ENCODE results near the gene RND2. TPM values are rescaled to one million over a fixed set of nuclear protein-coding genes. Genes with fewer than 3 reads are reported as not detected.

RND2 gene
- total and polyA plus RNA-seq, 2 experiments from 2014 or later = 18.5 to 22.9 TPM

DNA sequence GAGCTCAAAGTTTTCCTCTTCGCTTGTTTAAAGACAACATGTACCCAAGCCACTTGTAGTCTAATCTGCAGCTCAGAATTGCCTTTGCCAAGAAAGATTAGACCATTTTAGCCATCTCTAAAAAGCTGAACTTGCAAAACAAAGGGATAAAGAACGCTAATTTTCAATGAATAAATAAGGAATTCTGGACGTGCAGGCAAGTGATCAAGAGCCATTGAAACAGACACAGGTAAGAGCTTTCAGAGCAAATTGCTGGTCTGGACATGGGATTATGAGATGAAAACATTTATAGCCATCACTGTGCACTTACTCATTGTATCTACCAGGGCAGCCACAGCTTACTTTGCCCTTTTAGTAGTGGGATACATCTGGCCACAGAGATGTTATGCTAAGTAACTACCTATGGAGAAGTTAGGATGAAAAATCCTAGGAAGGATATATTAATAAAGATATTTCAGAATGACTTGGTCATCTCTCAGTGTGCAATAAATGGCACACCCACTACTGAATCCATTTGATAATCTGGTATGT lies 44.4 kb downstream of the RND2 start:
- H2AFZ ChIP-seq = no peak overlapping the region
- no peak overlapping the region for H3K4me2 ChIP-seq
- no peak overlapping the region for H3K4me3 ChIP-seq
- ATAC-seq (no peak), DNase-seq (ENCODE audit: low spot score) (no peak)
- peak overlapping the region; percentile 56 for H3K27ac ChIP-seq (ENCODE audit: low read depth)
- TF ChIP-seq, protein P1, sequence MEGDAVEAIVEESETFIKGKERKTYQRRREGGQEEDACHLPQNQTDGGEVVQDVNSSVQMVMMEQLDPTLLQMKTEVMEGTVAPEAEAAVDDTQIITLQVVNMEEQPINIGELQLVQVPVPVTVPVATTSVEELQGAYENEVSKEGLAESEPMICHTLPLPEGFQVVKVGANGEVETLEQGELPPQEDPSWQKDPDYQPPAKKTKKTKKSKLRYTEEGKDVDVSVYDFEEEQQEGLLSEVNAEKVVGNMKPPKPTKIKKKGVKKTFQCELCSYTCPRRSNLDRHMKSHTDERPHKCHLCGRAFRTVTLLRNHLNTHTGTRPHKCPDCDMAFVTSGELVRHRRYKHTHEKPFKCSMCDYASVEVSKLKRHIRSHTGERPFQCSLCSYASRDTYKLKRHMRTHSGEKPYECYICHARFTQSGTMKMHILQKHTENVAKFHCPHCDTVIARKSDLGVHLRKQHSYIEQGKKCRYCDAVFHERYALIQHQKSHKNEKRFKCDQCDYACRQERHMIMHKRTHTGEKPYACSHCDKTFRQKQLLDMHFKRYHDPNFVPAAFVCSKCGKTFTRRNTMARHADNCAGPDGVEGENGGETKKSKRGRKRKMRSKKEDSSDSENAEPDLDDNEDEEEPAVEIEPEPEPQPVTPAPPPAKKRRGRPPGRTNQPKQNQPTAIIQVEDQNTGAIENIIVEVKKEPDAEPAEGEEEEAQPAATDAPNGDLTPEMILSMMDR (conservative IDR thresholded peaks at IDR 0.05; ENCODE audit: low read depth in 2 of 2) = no peak
- TF ChIP-seq EZH2 (IDR thresholded peaks at IDR 0.05; ENCODE audit: low read depth, unreplicated experiment) = no peak
- no peak for TF ChIP-seq STAT1 (IDR thresholded peaks at IDR 0.05; ENCODE audit: unreplicated experiment)
- no peak for TF ChIP-seq NANOG (IDR thresholded peaks at IDR 0.05; ENCODE audit: borderline replicate concordance)
- no peak for TF ChIP-seq JUNB (IDR thresholded peaks at IDR 0.05; ENCODE audit: unreplicated experiment)
- TF ChIP-seq CREB1 (CRISPR knock-in tag; IDR thresholded peaks at IDR 0.05; ENCODE audit: low read depth) = no peak
- TF ChIP-seq EZH2phosphoT487 (IDR thresholded peaks at IDR 0.05; ENCODE audit: unreplicated experiment) = no peak
- TF ChIP-seq ZNF331 (CRISPR knock-in tag; IDR thresholded peaks at IDR 0.05; ENCODE audit: low read depth) = no peak
- H3K36me3 ChIP-seq (ENCODE audit: insufficient read depth) = peaks cover 7% of the 10 kb centered on the region
- H3K27me3 ChIP-seq (ENCODE audit: insufficient read depth) = no peaks in the 10 kb centered on the region
- H3K79me2 ChIP-seq (replicated peaks; ENCODE audit: insufficient read depth) = no peaks in the 10 kb centered on the region
- H4K20me1 ChIP-seq (replicated peaks; ENCODE audit: insufficient read depth) = no peaks in the 10 kb centered on the region
- H3K9me3 Mint-ChIP-seq = no peaks in the 10 kb centered on the region
- peaks cover 12% of the 10 kb centered on the region for H3K4me1 Mint-ChIP-seq
- H3K27me3 Mint-ChIP-seq (ENCODE audit: insufficient read depth, low read depth, poor library complexity) = no peaks in the 10 kb centered on the region
- H3K9me2 ChIP-seq (ENCODE audit: insufficient read depth) = no peaks in the 10 kb centered on the region
- peaks cover 10% of the 10 kb centered on the region for H3F3A ChIP-seq (replicated peaks; ENCODE audit: low read depth)
- no peak overlapping the region for H3K4me3 Mint-ChIP-seq
- H3K4me1 ChIP-seq (ENCODE audit: insufficient read depth) = peaks cover 7% of the 10 kb centered on the region
- peaks cover 37% of the 10 kb centered on the region for H3K36me3 Mint-ChIP-seq (ENCODE audit: low read depth)
- H3K27ac Mint-ChIP-seq = peak overlapping the region; percentile 86; the same call in 1 of the 2 replicates

DNA sequence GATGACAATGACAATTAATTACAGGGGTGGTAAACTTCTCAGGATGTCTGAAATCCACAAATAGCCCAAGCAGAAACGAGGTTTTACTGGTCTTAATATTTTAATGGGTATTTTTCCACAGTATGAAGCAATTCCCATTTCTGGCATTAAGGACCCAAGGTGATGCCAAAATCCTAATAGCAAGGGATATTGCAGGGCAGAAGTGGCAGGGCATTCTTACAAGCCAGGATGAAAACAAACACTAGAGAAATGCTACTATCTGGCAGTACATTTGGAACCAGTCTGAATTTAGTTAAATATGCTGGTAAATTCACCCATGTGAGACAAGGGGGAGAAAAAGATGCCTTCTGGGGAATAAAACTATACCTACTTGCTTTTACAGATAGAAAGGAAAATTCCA lies 45.2 kb downstream of the RND2 start:
- 0 out of 2 replicates have a peak, but pooled peaks cover under 1% of the 10 kb centered on the region for H3K4me1 ChIP-seq (ENCODE audit: insufficient read depth)
- Mint-ChIP-seq H3K4me1 (peaks cover 9% of the 10 kb centered on the region), H3K27me3 (ENCODE audit: insufficient read depth, low read depth, poor library complexity) (peaks cover 2% of the 10 kb centered on the region), H3K9me3 (no peaks in the 10 kb centered on the region), H3K4me3 (no peak overlapping the region), H3K27ac (no peak overlapping the region), H3K36me3 (ENCODE audit: low read depth) (peaks cover 37% of the 10 kb centered on the region)
- no peaks in the 10 kb centered on the region for H4K20me1 ChIP-seq (replicated peaks; ENCODE audit: insufficient read depth)
- no peaks in the 10 kb centered on the region for H3K9me2 ChIP-seq (ENCODE audit: insufficient read depth)
- peaks cover 10% of the 10 kb centered on the region; the same call in 1 of the 2 replicates for H3F3A ChIP-seq (replicated peaks; ENCODE audit: low read depth)
- no peak overlapping the region for H3K4me2 ChIP-seq
- ATAC-seq (no peak), DNase-seq (ENCODE audit: low spot score) (no peak)
- H3K79me2 ChIP-seq (replicated peaks; ENCODE audit: insufficient read depth) = no peaks in the 10 kb centered on the region
- H3K27ac ChIP-seq (ENCODE audit: low read depth) = no peak overlapping the region
- H3K27me3 ChIP-seq (ENCODE audit: insufficient read depth) = no peaks in the 10 kb centered on the region
- peaks cover 7% of the 10 kb centered on the region for H3K36me3 ChIP-seq (ENCODE audit: insufficient read depth)
- H2AFZ ChIP-seq = no peak overlapping the region
- no peak overlapping the region for H3K4me3 ChIP-seq
- no peak for TF ChIP-seq ZNF331 (CRISPR knock-in tag; IDR thresholded peaks at IDR 0.05; ENCODE audit: low read depth)
- TF ChIP-seq, protein P1 (conservative IDR thresholded peaks at IDR 0.05; ENCODE audit: low read depth in 2 of 2) = no peak
- TF ChIP-seq NANOG (IDR thresholded peaks at IDR 0.05; ENCODE audit: borderline replicate concordance) = no peak
- no peak for TF ChIP-seq ZNF114 (CRISPR knock-in tag; IDR thresholded peaks at IDR 0.05)
- no peak for TF ChIP-seq POLR2AphosphoS5 (IDR thresholded peaks at IDR 0.05; ENCODE audit: low read depth)
- no peak for TF ChIP-seq EZH2 (IDR thresholded peaks at IDR 0.05; ENCODE audit: low read depth, unreplicated experiment)
- TF ChIP-seq, protein P2, sequence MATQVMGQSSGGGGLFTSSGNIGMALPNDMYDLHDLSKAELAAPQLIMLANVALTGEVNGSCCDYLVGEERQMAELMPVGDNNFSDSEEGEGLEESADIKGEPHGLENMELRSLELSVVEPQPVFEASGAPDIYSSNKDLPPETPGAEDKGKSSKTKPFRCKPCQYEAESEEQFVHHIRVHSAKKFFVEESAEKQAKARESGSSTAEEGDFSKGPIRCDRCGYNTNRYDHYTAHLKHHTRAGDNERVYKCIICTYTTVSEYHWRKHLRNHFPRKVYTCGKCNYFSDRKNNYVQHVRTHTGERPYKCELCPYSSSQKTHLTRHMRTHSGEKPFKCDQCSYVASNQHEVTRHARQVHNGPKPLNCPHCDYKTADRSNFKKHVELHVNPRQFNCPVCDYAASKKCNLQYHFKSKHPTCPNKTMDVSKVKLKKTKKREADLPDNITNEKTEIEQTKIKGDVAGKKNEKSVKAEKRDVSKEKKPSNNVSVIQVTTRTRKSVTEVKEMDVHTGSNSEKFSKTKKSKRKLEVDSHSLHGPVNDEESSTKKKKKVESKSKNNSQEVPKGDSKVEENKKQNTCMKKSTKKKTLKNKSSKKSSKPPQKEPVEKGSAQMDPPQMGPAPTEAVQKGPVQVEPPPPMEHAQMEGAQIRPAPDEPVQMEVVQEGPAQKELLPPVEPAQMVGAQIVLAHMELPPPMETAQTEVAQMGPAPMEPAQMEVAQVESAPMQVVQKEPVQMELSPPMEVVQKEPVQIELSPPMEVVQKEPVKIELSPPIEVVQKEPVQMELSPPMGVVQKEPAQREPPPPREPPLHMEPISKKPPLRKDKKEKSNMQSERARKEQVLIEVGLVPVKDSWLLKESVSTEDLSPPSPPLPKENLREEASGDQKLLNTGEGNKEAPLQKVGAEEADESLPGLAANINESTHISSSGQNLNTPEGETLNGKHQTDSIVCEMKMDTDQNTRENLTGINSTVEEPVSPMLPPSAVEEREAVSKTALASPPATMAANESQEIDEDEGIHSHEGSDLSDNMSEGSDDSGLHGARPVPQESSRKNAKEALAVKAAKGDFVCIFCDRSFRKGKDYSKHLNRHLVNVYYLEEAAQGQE (IDR thresholded peaks at IDR 0.05; ENCODE audit: unreplicated experiment) = no peak
- no peak for TF ChIP-seq JUNB (IDR thresholded peaks at IDR 0.05; ENCODE audit: unreplicated experiment)
- TF ChIP-seq EZH2phosphoT487 (IDR thresholded peaks at IDR 0.05; ENCODE audit: unreplicated experiment) = no peak

All from GM23338 (cell line).